Pancreas (tissue), 10 donors: ENCODE data around the gene AMOTL1. TPM values are rescaled to one million over a fixed set of nuclear protein-coding genes. Genes with fewer than 3 reads are reported as not detected.

ENCODE experiments used
- ATAC-seq, 4 donors: fragments of 200-7000 bp; cut with Tn5 transposase; one replicate each; pipeline versions ENCODE4 v1.8.0 to v1.9.1; 2020; ENCODE audit warnings: mild to moderate bottlenecking in 4 of 4, moderate library complexity in 4 of 4
- DNase-seq, 6 donors: peaks; one replicate each; pipeline ENCODE4 v3.0.0-alpha.2; 2020
- FAIRE-seq: peaks from 2 replicates; lab custom pipeline; 2012; peaks lifted over from hg19 to GRCh38; lab: Jason Lieb, UNC
- H3K27ac ChIP-seq, 4 donors: fragments of 200-600 bp; sonication (generic); 1 replicate in 3 of 4; 2 replicates in 1 of 4; pipeline versions ENCODE4 v1.5.0 to v1.8.0; 2020
- H3K27me3 ChIP-seq, 4 donors: fragments of 200-600 bp; one replicate each; pipeline ENCODE4 v1.8.0; 2021
- H3K36me3 ChIP-seq, 3 donors: fragments of 200-600 bp; sonication (generic) in 1 of 3; one replicate each; pipeline versions ENCODE4 v1.5.0 to v1.8.0; 2020 to 2021
- H3K4me1 ChIP-seq, 3 donors: fragments of 200-600 bp; one replicate each; pipeline ENCODE4 v1.8.0; 2021
- H3K4me3 ChIP-seq, 4 donors: fragments of 200-600 bp; sonication (generic) in 2 of 4; one replicate each; pipeline versions ENCODE4 v1.5.0 to v1.8.0; 2020 to 2021
- H3K9me3 ChIP-seq, 4 donors: fragments of 200-600 bp; one replicate each; pipeline ENCODE4 v1.8.0; 2021
- CTCF ChIP-seq, 4 donors: fragments of 200-600 bp; sonication (generic) in 3 of 4; IDR thresholded peaks; one replicate each; pipeline versions ENCODE4 v1.5.0 to v1.8.0; 2021; ENCODE audit warnings: antibody characterized with exemption in 4 of 4
- WGBS, 2 donors: extraction: QIAGEN DNeasy Blood & Tissue Kit; methylation state at CpG; one replicate each; pipeline ENCODE4 v1.1.7; 2013; 5-methylcytosine and 5-hydroxymethylcytosine counted together
- intact Hi-C, 3 donors: fragments of 100-400 bp; cut with DNase I; formaldehyde crosslinking; loops; one replicate each; pipeline versions ENCODE4 v1.11.1 to v1.14.2; 2022
- polyA plus RNA-seq, 2 donors: library from polyadenylated mRNA; stranded (reverse); fragments of 200-250 nt; gene quantifications; one replicate each; pipeline ENCODE4 v1.2.3, GENCODE V29; 2013
- total RNA-seq, 6 donors: library from RNA; stranded (reverse); fragmentation: NEBNext Ultra II Directional in 4 of 6; extraction: Animal tissue kit (Norgen Biotek cat#: 25700) in 4 of 6; gene quantifications; one replicate each; pipeline versions ENCODE4 v1.2.1 to v1.2.4, GENCODE V29; 2021 to 2023
- donor health status: healthy with polysubstance abuse.
- donor health status: DM: no; HTN: no; CAD: no; lungs with moderate emphysema.
- donor health status: DM: no; HTN: no; CAD: no.
- donor health status: control.
- donor health status: control.
- donor health status: Bipolar disorder and iron deficiency.
- donor health status: DM: yes; HTN: yes; CAD: no.
- donor health status: DM: no; HTN: no; CAD: no.
- donor health status: DM: no; HTN: no; CAD: no.
- donor health status: DM: yes; HTN: yes; CAD: no.

AMOTL1 gene
- total and polyA plus RNA-seq, 8 donors, result 3.5 to 30.2 (median 18.4) TPM

- DNase-seq (no peak), ATAC-seq (no peak), FAIRE-seq (no peak)
- Histone ChIP-seq H3K4me3 (no peak overlapping the region), H3K4me1 (peaks cover 0 to 7% (median 4%) of the 10 kb centered on the region in 3 donors), H3K27ac (no peak overlapping the region), H3K9me3 (no peaks in the 10 kb centered on the region), H3K36me3 (no peaks in the 10 kb centered on the region), H3K27me3 (no peaks in the 10 kb centered on the region)
- no peak for TF ChIP-seq CTCF (IDR thresholded peaks at IDR 0.05)
- 75 to 76% methylated on average over 2 of the region's 2 CpGs for WGBS, 2 donors
- intact Hi-C loops, result no loop called here
Measured at GRCh38 chr11:94838027-94838731, 70.0 kb downstream of the AMOTL1 start.

- intact Hi-C loops, result no loop called here
- TF ChIP-seq CTCF (IDR thresholded peaks at IDR 0.05), result no peak
- 83 to 84% methylated on average over 4 of the region's 4 CpGs for WGBS, 2 donors
- Histone ChIP-seq H3K4me1 (peaks cover 0 to 2% (median 0%) of the 10 kb centered on the region in 3 donors), H3K27ac (no peak overlapping the region), H3K27me3 (no peaks in the 10 kb centered on the region), H3K36me3 (no peaks in the 10 kb centered on the region), H3K4me3 (no peak overlapping the region), H3K9me3 (no peaks in the 10 kb centered on the region)
- FAIRE-seq (no peak), ATAC-seq (no peak), DNase-seq (no peak)
Measured at GRCh38 chr11:94840209-94840608, 72.1 kb downstream of the AMOTL1 start.

- TF ChIP-seq CTCF (IDR thresholded peaks at IDR 0.05), result no peak
- intact Hi-C loops, result no loop called here
- Histone ChIP-seq H3K27me3 (no peaks in the 10 kb centered on the region), H3K27ac (no peak overlapping the region), H3K4me3 (no peak overlapping the region), H3K9me3 (no peaks in the 10 kb centered on the region), H3K36me3 (no peaks in the 10 kb centered on the region), H3K4me1 (peaks cover 0 to 4% (median 0%) of the 10 kb centered on the region in 3 donors)
- no peak for DNase-seq
- FAIRE-seq, result no peak
- ATAC-seq, result no peak
Measured at GRCh38 chr11:94844031-94844430, 75.9 kb downstream of the AMOTL1 start.

GRCh38 chr11:94845622-94846021, 77.5 kb downstream of the AMOTL1 start:
- no peak for TF ChIP-seq CTCF (IDR thresholded peaks at IDR 0.05)
- peaks cover 0 to 7% (median 0%) of the 10 kb centered on the region in 3 donors for H3K36me3 ChIP-seq
- no peaks in the 10 kb centered on the region for H3K9me3 ChIP-seq
- intact Hi-C loops, result no loop called here
- H3K27me3 ChIP-seq, result no peaks in the 10 kb centered on the region
- WGBS, 2 donors, result 31 to 36% methylated on average over 3 of the region's 3 CpGs
- ATAC-seq (peak; percentile 97 to 99 (median 98)), DNase-seq (peak in 4 of 6 donors; percentile 49 to 76 (median 62)), FAIRE-seq (no peak)
- no peak overlapping the region for H3K4me3 ChIP-seq
- no peak overlapping the region for H3K27ac ChIP-seq
- H3K4me1 ChIP-seq, result peaks cover 0 to 4% (median 0%) of the 10 kb centered on the region in 3 donors

- no peak overlapping the region for H3K4me3 ChIP-seq
- no peak for TF ChIP-seq CTCF (IDR thresholded peaks at IDR 0.05)
- intact Hi-C loops, result no loop called here
- H3K4me1 ChIP-seq, result peaks cover 0 to 4% (median 0%) of the 10 kb centered on the region in 3 donors
- peaks cover 4 to 21% (median 10%) of the 10 kb centered on the region in 3 donors for H3K36me3 ChIP-seq
- DNase-seq (no peak), FAIRE-seq (no peak), ATAC-seq (no peak)
- WGBS, 2 donors, result 77 to 80% methylated on average over 9 of the region's 9 CpGs
- H3K9me3 ChIP-seq, result no peaks in the 10 kb centered on the region
- H3K27me3 ChIP-seq, result no peaks in the 10 kb centered on the region
- no peak overlapping the region for H3K27ac ChIP-seq
Measured at GRCh38 chr11:94849839-94850238, 81.7 kb downstream of the AMOTL1 start.
